Measurements from ENCODE around the gene SEMA3B. TPM values are rescaled to one million over a fixed set of nuclear protein-coding genes. Genes with fewer than 3 reads are reported as not detected.

Gene SEMA3B
- polyA plus RNA-seq, 1 donor (not counting 4 experiments of a cell fraction or from before 2014, with no cell fraction given), result 0.58 TPM

GRCh38 chr3:50224639-50225038 is 44.3 kb upstream of the SEMA3B start:
- no peak for DNase-seq (ENCODE audit: low read depth, low spot score)
- H3K4me3 ChIP-seq (ENCODE audit: control insufficient read depth in 2 of 3, extremely low read depth in 1 of 3, insufficient read depth in 2 of 3, low read depth in 1 of 3, low read length in 3 of 3), result no peak overlapping the region
- H3K27me3 ChIP-seq (ENCODE audit: control insufficient read depth, extremely low read depth, insufficient read depth, low read length), result peaks cover 4% of the 10 kb centered on the region
- no peaks in the 10 kb centered on the region for H3K9me1 ChIP-seq (ENCODE audit: control insufficient read depth, extremely low read depth, insufficient read depth, low read length)
- no peak for TF ChIP-seq EZH2 (IDR thresholded peaks at IDR 0.05; ENCODE audit: low read length)
- TF ChIP-seq CTCF (optimal IDR thresholded peaks at IDR 0.05 in 1 of 3, IDR thresholded peaks at IDR 0.05 in 1 of 3, conservative IDR thresholded peaks at IDR 0.05 in 1 of 3; ENCODE audit: extremely low read depth in 1 of 3, insufficient read depth in 2 of 3, low read length in 3 of 3), result peak in 1 of 3 experiments; percentile 3
- H4K20me1 ChIP-seq (ENCODE audit: control insufficient read depth, extremely low read depth, insufficient read depth, low read length), result no peaks in the 10 kb centered on the region
- no peak overlapping the region for H3K4me2 ChIP-seq (ENCODE audit: control insufficient read depth, extremely low read depth, insufficient read depth, low read depth, low read length)
- peaks cover 15% of the 10 kb centered on the region for H3K4me1 ChIP-seq (ENCODE audit: control insufficient read depth, extremely low read depth, insufficient read depth, low read length)
- no peak overlapping the region for H3K9ac ChIP-seq (ENCODE audit: control insufficient read depth, extremely low read depth, insufficient read depth, low read length)
- H3K27ac ChIP-seq (ENCODE audit: control insufficient read depth, insufficient read depth, low read length), result no peak overlapping the region
- H3K36me3 ChIP-seq (ENCODE audit: control insufficient read depth in 2 of 2, extremely low read depth in 1 of 2, insufficient read depth in 2 of 2, low read length in 2 of 2), result no peaks in the 10 kb centered on the region
- H3K9me3 ChIP-seq (ENCODE audit: control insufficient read depth, low read depth, low read length), result no peaks in the 10 kb centered on the region
- no peak for FAIRE-seq
- no peak overlapping the region for H2AFZ ChIP-seq (ENCODE audit: control insufficient read depth, low read length)
- H3K79me2 ChIP-seq (ENCODE audit: control insufficient read depth, insufficient read depth, low read length), result no peaks in the 10 kb centered on the region
- dilution Hi-C loops (cut with MboI; ENCODE audit: extremely low pct_ligation_motif_present, low sequenced_read_pairs), result no loop called here

- peaks cover 4% of the 10 kb centered on the region for H3K27me3 ChIP-seq (ENCODE audit: control insufficient read depth, extremely low read depth, insufficient read depth, low read length)
- no peak for FAIRE-seq
- H4K20me1 ChIP-seq (ENCODE audit: control insufficient read depth, extremely low read depth, insufficient read depth, low read length), result no peaks in the 10 kb centered on the region
- H3K79me2 ChIP-seq (ENCODE audit: control insufficient read depth, insufficient read depth, low read length), result no peaks in the 10 kb centered on the region
- no peaks in the 10 kb centered on the region for H3K9me1 ChIP-seq (ENCODE audit: control insufficient read depth, extremely low read depth, insufficient read depth, low read length)
- DNase-seq (ENCODE audit: low read depth, low spot score), result no peak
- H3K9me3 ChIP-seq (ENCODE audit: control insufficient read depth, low read depth, low read length), result no peaks in the 10 kb centered on the region
- TF ChIP-seq CTCF (optimal IDR thresholded peaks at IDR 0.05 in 1 of 3, IDR thresholded peaks at IDR 0.05 in 1 of 3, conservative IDR thresholded peaks at IDR 0.05 in 1 of 3; ENCODE audit: extremely low read depth in 1 of 3, insufficient read depth in 2 of 3, low read length in 3 of 3), result no peak
- TF ChIP-seq EZH2 (IDR thresholded peaks at IDR 0.05; ENCODE audit: low read length), result no peak
- H2AFZ ChIP-seq (ENCODE audit: control insufficient read depth, low read length), result peak overlapping the region; percentile 94
- H3K4me2 ChIP-seq (ENCODE audit: control insufficient read depth, extremely low read depth, insufficient read depth, low read depth, low read length), result peak overlapping the region; percentile 76
- H3K36me3 ChIP-seq (ENCODE audit: control insufficient read depth in 2 of 2, extremely low read depth in 1 of 2, insufficient read depth in 2 of 2, low read length in 2 of 2), result no peaks in the 10 kb centered on the region
- dilution Hi-C loops (cut with MboI; ENCODE audit: extremely low pct_ligation_motif_present, low sequenced_read_pairs), result no loop called here
- H3K4me1 ChIP-seq (ENCODE audit: control insufficient read depth, extremely low read depth, insufficient read depth, low read length), result peaks cover 15% of the 10 kb centered on the region
- H3K27ac ChIP-seq (ENCODE audit: control insufficient read depth, insufficient read depth, low read length), result no peak overlapping the region
- peak overlapping the region; percentile 37 to 76 (median 73) for H3K4me3 ChIP-seq (ENCODE audit: control insufficient read depth in 2 of 3, extremely low read depth in 1 of 3, insufficient read depth in 2 of 3, low read depth in 1 of 3, low read length in 3 of 3)
- H3K9ac ChIP-seq (ENCODE audit: control insufficient read depth, extremely low read depth, insufficient read depth, low read length), result peak overlapping the region; percentile 30
Observed at GRCh38 chr3:50226888-50227389, 42.0 kb upstream of the SEMA3B start.

All from keratinocyte (primary cell).